Hepatic stellate cell (primary cell): ENCODE measurements around the gene POU3F1.

Source experiments
- DNase-seq: peaks from one replicate; pipeline ENCODE4 v3.0.0; 2011; ENCODE audit warnings: low spot score

POU3F1 gene

GRCh38 chr1:38028105-38028591 lies 18.4 kb downstream of the POU3F1 start:
- no peak for DNase-seq

- DNase-seq: no peak
Measured at GRCh38 chr1:38027201-38028104, 19.1 kb downstream of the POU3F1 start.

- peak; percentile 78 for DNase-seq
Measured at GRCh38 chr1:38026592-38027200, 19.9 kb downstream of the POU3F1 start.

DNA sequence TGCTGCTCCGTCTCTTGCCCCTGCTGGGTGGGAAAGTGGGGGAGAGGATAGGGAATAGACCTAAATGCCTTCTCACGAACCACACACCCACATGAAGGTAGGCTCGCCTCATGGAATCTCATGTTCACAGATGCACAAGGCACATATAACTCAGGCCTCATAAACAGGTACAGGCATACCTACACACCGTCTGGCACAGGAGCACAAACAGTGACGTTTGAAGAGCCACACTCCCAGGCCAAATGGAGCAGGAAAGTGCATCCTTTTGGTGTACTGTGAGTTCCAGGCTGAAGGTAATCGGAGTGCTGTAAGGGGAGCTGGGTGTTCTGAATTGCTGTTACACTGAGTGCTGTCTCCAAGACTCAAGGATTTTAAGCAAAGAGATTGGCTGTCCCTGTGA lies 20.9 kb downstream of the POU3F1 start:
- DNase-seq: no peak

DNA sequence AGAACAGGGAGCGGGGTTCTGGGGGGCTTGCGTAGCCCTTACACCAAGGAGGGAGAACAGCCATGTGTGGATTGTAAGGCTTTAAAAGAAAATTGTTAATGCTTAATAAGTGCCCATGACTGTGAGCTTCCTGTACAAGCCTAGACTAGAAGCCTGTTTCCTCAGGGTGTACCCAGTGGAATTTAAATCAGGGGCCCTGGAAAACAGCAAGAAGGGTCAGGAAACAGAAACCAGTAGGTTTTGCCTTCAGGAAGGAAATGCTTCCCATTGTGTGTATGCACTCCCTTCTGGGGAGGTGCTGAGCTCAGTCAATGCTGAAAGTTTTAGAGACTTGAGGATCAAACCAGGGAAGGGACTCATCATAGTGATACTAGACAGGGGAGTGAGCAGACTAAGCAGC lies 21.4 kb downstream of the POU3F1 start:
- DNase-seq: no peak

- no peak for DNase-seq
Measured at GRCh38 chr1:38022810-38023209, 23.8 kb downstream of the POU3F1 start.

GRCh38 chr1:38021969-38022368 lies 24.6 kb downstream of the POU3F1 start:
- DNase-seq: no peak

DNA sequence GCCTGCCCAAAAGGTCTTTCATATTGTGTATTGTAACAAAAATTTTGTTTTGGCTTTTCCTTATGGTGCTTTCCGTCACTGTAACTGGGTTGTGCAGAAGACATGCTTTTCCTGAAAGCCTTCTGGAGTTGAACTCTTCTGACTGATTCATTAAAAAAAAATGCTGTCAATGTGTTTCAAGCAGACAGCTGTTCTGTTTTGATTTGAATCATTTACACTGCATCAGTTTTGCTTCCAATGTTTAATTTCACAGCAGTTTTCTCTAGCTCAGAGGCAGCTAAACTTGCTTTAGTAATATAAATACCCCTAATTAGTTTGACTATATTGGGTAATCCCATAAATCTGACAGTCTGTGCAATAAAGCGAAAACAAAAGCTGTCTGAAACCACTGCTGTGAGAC lies 26.2 kb downstream of the POU3F1 start:
- DNase-seq: no peak

DNA sequence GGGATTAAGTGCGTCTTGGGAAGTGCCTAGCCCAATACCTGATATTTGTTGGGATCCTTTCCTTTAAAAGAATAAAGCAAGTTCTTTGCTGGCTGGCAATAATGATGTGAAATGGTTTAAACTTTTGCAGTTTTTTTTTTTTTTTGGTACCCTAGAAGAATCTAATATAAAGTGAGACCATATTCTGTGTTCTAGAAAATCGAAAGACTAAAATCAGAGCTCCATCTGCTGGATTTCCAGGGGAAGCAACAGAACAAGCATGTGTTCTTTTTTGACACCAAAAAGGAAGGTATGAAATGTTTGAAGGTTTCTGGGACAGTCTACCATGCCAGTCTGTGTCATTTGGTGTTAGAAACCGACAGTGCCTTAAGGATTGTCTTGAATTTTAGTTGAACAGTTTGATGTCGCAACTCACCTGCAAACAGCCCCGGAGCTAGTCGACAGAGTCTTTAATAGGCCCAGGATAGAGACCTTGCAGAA lies 27.7 kb downstream of the POU3F1 start:
- no peak for DNase-seq

GRCh38 chr1:38015978-38016725 lies 30.4 kb downstream of the POU3F1 start:
- DNase-seq: no peak

DNA sequence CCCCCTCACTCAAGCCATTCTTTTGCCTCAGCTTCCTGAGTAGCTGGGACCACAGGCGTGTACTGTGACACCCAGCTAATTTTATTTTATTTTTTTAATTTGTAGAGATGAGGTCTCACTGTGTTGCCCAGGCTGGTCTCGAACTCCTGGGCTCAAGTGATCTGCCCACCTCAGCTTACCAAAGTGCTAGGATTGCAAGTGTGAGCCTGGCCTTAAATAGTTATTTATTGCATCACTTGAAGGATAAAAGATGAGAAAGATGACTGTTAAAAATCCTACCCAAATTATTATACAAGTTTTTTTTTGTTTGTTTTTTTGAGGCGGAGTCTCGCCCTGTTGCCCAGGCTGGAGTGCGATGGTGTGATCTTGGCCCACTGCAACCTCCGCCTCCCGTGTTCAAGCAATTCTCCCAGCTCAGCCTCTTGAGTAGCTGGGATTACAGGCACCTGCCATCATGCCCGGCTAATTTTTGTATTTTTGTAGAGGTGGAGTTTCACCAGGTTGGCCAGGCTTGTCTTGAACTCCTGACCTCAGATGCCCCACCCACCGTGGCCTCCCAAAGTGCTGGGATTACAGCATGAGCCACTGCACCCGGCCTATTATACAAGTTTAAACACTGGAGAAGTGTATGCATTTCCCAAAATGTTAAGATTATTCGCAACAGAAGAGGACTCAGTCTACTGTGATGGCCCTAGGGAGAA lies 31.7 kb downstream of the POU3F1 start:
- no peak for DNase-seq

DNA sequence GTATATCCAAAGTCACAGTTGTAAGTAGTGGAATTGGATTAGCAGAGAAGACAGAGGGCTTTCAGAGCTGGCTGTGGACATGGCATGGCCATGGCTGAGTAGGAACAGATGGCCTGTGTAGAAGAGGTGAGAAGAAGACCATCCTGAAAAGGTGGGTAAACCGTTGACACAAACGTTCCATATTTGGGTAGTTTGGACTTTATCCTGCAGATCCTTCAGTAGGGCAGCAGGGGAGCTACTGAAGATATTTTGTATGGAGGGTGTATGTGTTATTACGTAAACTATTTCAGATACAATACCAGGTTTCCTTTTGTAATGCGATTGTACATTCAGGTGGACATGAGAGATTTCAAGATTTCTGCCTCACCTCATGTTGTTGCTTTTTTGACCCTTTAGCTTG lies 32.4 kb downstream of the POU3F1 start:
- no peak for DNase-seq

- DNase-seq: no peak
Measured at GRCh38 chr1:38013227-38013622, 33.4 kb downstream of the POU3F1 start.

DNA sequence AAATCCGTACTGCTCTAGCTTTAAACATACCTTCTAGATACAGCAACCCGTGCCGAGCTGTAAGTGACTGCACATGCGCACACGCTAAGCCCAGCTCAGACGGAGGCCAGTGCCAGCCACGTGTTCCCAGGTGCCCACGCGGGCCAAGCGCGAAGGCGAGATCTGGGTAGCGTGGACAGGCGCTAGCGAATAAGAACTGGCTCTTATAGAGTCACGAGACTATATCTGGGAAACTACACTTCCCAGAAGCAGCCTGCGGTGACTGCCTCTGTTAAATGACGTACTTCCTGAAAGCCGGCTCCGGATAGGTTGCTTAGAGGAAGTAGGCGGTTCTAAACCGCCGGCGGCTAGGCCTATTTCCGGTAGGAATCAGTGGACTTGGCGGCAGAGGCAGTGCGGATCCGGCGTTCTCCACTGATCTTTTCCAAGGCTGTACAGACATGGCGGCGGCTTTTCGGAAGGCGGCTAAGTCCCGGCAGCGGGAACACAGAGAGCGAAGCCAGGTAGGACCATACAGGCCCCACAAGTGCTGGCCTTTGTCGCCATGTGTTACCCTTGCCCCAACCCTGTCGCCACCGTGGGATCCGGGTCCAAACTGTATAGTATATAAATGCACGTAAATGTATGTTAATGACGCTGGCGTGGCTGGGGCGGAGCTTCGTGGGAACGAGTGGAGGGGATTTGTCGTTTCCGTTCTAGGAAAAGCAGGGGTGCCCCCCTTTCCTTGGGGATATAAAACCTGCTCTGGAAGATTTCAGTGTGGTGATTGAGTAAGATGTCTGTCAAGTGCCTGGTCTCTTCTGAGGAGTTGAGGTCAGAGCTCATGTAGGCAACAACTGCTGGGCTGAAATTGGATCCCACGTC lies 34.0 kb downstream of the POU3F1 start, which contains the start of gene UTP11:
Gene UTP11, plus strand, starts transcription at position 372 of the 864 bp plus-strand sequence. Its CDS starts 69 bp downstream, at position 441.
- peak; percentile 95 for DNase-seq

DNA sequence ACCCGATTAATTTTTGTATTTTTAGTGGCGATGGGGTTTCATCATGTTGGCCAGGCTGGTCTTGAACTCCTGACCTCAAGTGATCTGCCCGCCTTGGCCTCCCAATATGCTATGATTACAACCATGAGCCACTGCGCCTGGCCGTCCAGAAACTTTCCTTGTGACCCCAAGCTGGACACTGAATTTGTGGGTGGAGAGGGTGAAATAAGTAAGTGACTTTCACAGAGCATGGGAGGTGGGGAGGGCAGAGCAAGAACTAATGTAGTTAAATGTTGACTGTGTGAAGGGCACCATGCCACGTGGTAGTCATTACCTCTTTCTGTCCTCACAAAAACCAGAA lies 36.8 kb downstream of the POU3F1 start:
- no peak for DNase-seq

DNA sequence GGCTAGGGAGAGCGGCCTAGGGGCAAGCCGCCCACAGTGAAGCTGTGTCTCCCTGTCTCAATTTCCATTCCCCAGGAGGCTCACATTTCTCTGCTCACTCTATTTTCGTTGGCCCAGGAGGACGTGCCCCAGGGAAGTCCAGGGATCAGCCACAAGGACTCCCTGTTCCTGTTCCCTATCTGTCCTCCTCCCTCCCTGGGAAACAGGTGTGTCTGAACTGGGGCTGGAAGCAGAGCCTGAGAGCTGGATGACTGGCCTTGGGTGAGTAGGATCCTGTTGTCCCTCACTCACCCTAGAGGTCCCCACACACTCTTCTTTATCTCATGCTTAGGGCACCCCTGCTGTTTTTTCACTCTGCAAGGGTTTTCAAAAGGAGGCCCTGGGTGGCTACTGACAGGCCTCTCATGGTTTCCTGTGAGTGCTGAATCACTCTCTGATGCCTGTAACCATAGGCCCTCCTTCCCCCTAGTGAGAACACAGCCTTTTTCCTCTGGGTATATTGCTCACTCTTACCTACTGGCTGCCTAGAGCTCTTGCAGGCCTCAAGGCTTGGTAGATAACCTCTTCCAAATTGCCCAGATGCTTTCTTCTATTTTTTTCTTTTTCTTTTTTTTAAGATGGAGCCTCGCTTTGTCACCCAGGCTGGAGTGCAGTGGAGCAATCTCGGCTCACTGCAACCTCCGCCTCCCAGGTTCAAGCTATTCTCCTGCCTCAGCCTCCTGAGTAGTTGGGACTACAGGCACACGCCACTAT lies 37.3 kb downstream of the POU3F1 start:
- peak; percentile 54 for DNase-seq

GRCh38 chr1:38006008-38006828 lies 40.4 kb downstream of the POU3F1 start:
- DNase-seq: no peak

DNA sequence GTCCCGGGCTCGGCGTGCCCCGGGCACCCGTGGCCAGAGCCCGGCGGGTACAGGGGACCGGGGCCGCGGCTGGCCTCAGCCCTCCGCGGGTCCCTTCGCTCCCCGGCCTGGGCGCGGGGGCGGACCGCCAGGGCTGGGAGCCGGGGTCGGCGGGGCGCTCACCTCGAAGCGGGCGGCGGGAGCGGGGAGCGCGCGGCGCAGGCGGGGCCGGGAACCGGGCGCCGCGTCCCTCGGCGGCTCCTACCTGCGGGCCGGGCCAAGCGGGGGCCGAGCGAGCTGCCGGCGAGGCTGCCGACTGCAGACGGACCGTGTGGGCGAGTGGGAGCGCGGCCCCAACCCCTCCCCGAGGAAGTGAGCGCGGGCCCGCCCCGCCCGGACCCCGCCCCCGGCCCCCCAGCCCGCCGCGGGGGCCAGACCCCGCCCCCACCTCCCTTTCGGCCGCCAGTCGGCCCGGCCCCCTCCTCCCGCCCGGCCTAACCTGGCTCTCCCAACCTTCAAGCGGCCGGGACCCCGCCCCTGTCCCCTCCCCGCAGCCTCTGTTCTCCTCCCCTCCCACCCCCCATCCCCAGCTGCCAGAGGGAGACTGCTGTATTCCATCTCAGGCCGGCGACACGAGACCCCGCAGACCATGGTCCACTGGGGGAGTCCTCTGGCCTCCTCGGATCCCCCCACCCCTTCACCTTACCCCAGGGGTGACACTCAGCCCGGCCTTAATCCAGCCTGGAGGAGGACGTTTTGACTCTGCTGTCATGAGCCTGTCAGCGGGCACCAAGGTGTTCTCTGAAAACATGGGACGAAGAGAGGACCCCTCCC lies 41.2 kb downstream of the POU3F1 start, which contains the start of gene FHL3:
Gene FHL3, minus strand, starts transcription at position 320 of the 813 bp plus-strand sequence. CDS start 6,102 bp downstream, outside the sequence.
- no peak for DNase-seq
